GM19328 (cell line): ENCODE results near the gene PTGER4.
"Not testable (repeated sequence)": the region's sequence is repeated elsewhere in the genome, so short reads cannot be mapped to it uniquely, and the experiment has no call there.

Experiments
- ATAC-seq: cut with Tn5 transposase; IDR thresholded peaks from one replicate; pipeline ENCODE4 v1.9.1; 2021; ENCODE audit warnings: mild to moderate bottlenecking, moderate library complexity; ENCODE audit not compliant: unreplicated experiment

The PTGER4 gene

GRCh38 chr5:40679913-40680681 is at the start of gene PTGER4:
Gene PTGER4, plus strand, starts transcription at chr5:40679915. Its CDS starts 1,079 bp downstream, at chr5:40680994.
- ATAC-seq: peak; percentile 30

GRCh38 chr5:40630126-40630525 is 49.6 kb upstream of the PTGER4 start:
- ATAC-seq: no peak

GRCh38 chr5:40631236-40631635 is 48.5 kb upstream of the PTGER4 start:
- no peak for ATAC-seq

GRCh38 chr5:40634154-40634553 is 45.6 kb upstream of the PTGER4 start:
- no peak for ATAC-seq

GRCh38 chr5:40634593-40634992 is 45.1 kb upstream of the PTGER4 start:
- no peak for ATAC-seq

- not testable (repeated sequence) for ATAC-seq
These were observed 40.2 kb upstream of the PTGER4 start for GRCh38 chr5:40639531-40639930.

GRCh38 chr5:40646266-40646665 is 33.4 kb upstream of the PTGER4 start:
- ATAC-seq: no peak

- no peak for ATAC-seq
These were observed 31.6 kb upstream of the PTGER4 start for GRCh38 chr5:40648150-40648549.

- no peak for ATAC-seq
These were observed 30.2 kb upstream of the PTGER4 start for GRCh38 chr5:40649463-40650030.

GRCh38 chr5:40651201-40651600 is 28.5 kb upstream of the PTGER4 start:
- no peak for ATAC-seq

- no peak for ATAC-seq
These were observed 27.1 kb upstream of the PTGER4 start for GRCh38 chr5:40652441-40653220.

GRCh38 chr5:40653221-40654022 is 26.3 kb upstream of the PTGER4 start:
- ATAC-seq: no peak

- ATAC-seq: no peak
These were observed 25.2 kb upstream of the PTGER4 start for GRCh38 chr5:40654377-40654991.

- no peak for ATAC-seq
These were observed 24.6 kb upstream of the PTGER4 start for GRCh38 chr5:40655138-40655537.

- not testable (repeated sequence) for ATAC-seq
These were observed 23.6 kb upstream of the PTGER4 start for GRCh38 chr5:40656091-40656490.

- ATAC-seq: no peak
These were observed 22.9 kb upstream of the PTGER4 start for GRCh38 chr5:40656766-40657165.

GRCh38 chr5:40660751-40661150 is 19.0 kb upstream of the PTGER4 start:
- ATAC-seq: no peak

- no peak for ATAC-seq
These were observed 13.9 kb upstream of the PTGER4 start for GRCh38 chr5:40665635-40666298.

GRCh38 chr5:40666657-40667056 is 13.1 kb upstream of the PTGER4 start:
- no peak for ATAC-seq

GRCh38 chr5:40667161-40667663 is 12.5 kb upstream of the PTGER4 start:
- ATAC-seq: no peak
